HepG2 (cell line): ENCODE measurements around the gene FAM3B. TPM values are rescaled to one million over a fixed set of nuclear protein-coding genes. Genes with fewer than 3 reads are reported as not detected.

Experiments
- AGO1 ChIP-seq: fragments of 200-400 bp; formaldehyde crosslinking; IDR thresholded peaks from 2 replicates; pipeline ENCODE4 v1.6.1; 2017; ENCODE audit warnings: mild to moderate bottlenecking, low read depth, low read length, moderate library complexity; ENCODE audit not compliant: poor library complexity, severe bottlenecking
- BCL6 ChIP-seq: IDR thresholded peaks from 2 replicates; pipeline ENCODE4 v1.6.1; 2016; ENCODE audit warnings: missing genetic modification reagents, missing compliant biosample characterization
- FOXM1 ChIP-seq: sonication (generic); formaldehyde crosslinking; IDR thresholded peaks from 2 replicates; pipeline ENCODE4 v1.5.0; 2020; ENCODE audit warnings: missing genetic modification reagents
- GATAD2A ChIP-seq: IDR thresholded peaks from 2 replicates; pipeline ENCODE4 v1.6.1; 2016
- HNF4G ChIP-seq, 2 experiments: sonication (generic) in 1 of 2; formaldehyde crosslinking in 1 of 2; IDR thresholded peaks; 2 replicates each; pipeline versions ENCODE4 v1.4.0 to v1.6.1; 2011 to 2020; ENCODE audit warnings: borderline replicate concordance in 2 of 2, low read depth in 2 of 2, mild to moderate bottlenecking in 2 of 2, low read length in 1 of 2, missing genetic modification reagents in 1 of 2, moderate library complexity in 1 of 2
- IRX3 ChIP-seq: sonication (generic); formaldehyde crosslinking; IDR thresholded peaks from 2 replicates; pipeline ENCODE4 v1.8.1; 2023; ENCODE audit warnings: mild to moderate bottlenecking, low read depth, missing genetic modification reagents, borderline replicate concordance
- KAT8 ChIP-seq: IDR thresholded peaks from 2 replicates; pipeline ENCODE4 v1.6.1; 2016; ENCODE audit warnings: missing genetic modification reagents, missing compliant biosample characterization
- MEIS2 ChIP-seq: sonication (generic); formaldehyde crosslinking; IDR thresholded peaks from 2 replicates; pipeline ENCODE4 v1.9.0; 2021; ENCODE audit warnings: mild to moderate bottlenecking, missing genetic modification reagents
- NFYC ChIP-seq: IDR thresholded peaks from 2 replicates; pipeline ENCODE4 v1.6.1; 2016; ENCODE audit warnings: missing genetic modification reagents, missing compliant biosample characterization
- SMARCC2 ChIP-seq: fragments of 450-650 bp; IDR thresholded peaks from 2 replicates; pipeline ENCODE4 v1.6.1; 2017; ENCODE audit warnings: antibody characterized with exemption, mild to moderate bottlenecking
- ZFAT ChIP-seq: sonication (generic); formaldehyde crosslinking; conservative IDR thresholded peaks from 2 replicates; pipeline ENCODE4 v1.8.1; 2023; ENCODE audit warnings: missing genetic modification reagents, inconsistent platforms
- ZFX ChIP-seq: sonication (generic); formaldehyde crosslinking; IDR thresholded peaks from 2 replicates; pipeline ENCODE4 v1.4.0; 2020; ENCODE audit warnings: mild to moderate bottlenecking, low read depth, missing genetic modification reagents, moderate library complexity
- ZFYVE20 ChIP-seq: sonication (generic); formaldehyde crosslinking; IDR thresholded peaks from 2 replicates; pipeline ENCODE4 v1.8.0; 2023; ENCODE audit warnings: low read depth, mild to moderate bottlenecking, moderate library complexity, missing genetic modification reagents, borderline replicate concordance
- ZNF264 ChIP-seq: sonication (generic); formaldehyde crosslinking; IDR thresholded peaks from 2 replicates; pipeline ENCODE4 v1.4.0; 2020; ENCODE audit warnings: missing genetic modification reagents
- ZNF282 ChIP-seq: fragments of 450-650 bp; IDR thresholded peaks from 2 replicates; pipeline ENCODE4 v1.6.1; 2018; ENCODE audit not compliant: partially characterized antibody
- ZNF556 ChIP-seq: sonication (generic); formaldehyde crosslinking; IDR thresholded peaks from 2 replicates; pipeline ENCODE4 v1.4.0; 2020; ENCODE audit warnings: mild to moderate bottlenecking, missing genetic modification reagents, borderline replicate concordance
- ZNF577 ChIP-seq: sonication (generic); formaldehyde crosslinking; IDR thresholded peaks from 2 replicates; pipeline ENCODE4 v1.4.0; 2020; ENCODE audit warnings: mild to moderate bottlenecking, low read depth, missing genetic modification reagents, borderline replicate concordance
- ZNF598 ChIP-seq: sonication (generic); formaldehyde crosslinking; IDR thresholded peaks from 2 replicates; pipeline ENCODE4 v1.5.1; 2020; ENCODE audit warnings: mild to moderate bottlenecking, missing genetic modification reagents, borderline replicate concordance
- ZNF713 ChIP-seq: sonication (generic); formaldehyde crosslinking; IDR thresholded peaks from 2 replicates; pipeline ENCODE4 v1.4.0; 2020; ENCODE audit warnings: mild to moderate bottlenecking, missing genetic modification reagents
- ZNF768 ChIP-seq: sonication (generic); formaldehyde crosslinking; IDR thresholded peaks from 2 replicates; pipeline ENCODE4 v1.4.0; 2020; ENCODE audit warnings: missing genetic modification reagents
- polyA plus RNA-seq, 8 experiments: library from polyadenylated mRNA; depleted of rRNA in 3 of 8; stranded (reverse) in 7 of 8; unstranded in 1 of 8; fragments of >200 nt; fragmentation: Illumina TruSeq in 4 of 8; extraction: Trizol in 4 of 8; gene quantifications; 2 replicates each; pipeline versions ENCODE4 v1.2.1 to v1.2.3, GENCODE V29; 2011 to 2016; ENCODE audit warnings: low read depth in 4 of 8, missing spikeins in 1 of 8, mixed read lengths in 1 of 8; ENCODE audit not compliant: insufficient read depth in 1 of 8
- total RNA-seq, 5 experiments: library from RNA; depleted of rRNA; stranded (reverse); fragments of >200 nt; fragmentation: Illumina TruSeq; extraction: Trizol; gene quantifications; 2 replicates each; pipeline ENCODE4 v1.2.3, GENCODE V29; 2016; ENCODE audit warnings: low read depth in 1 of 5
- TF ChIP-seq, protein P1 (sequence below): sonication (generic); formaldehyde crosslinking; IDR thresholded peaks from 2 replicates; pipeline ENCODE4 v1.4.0; 2020; ENCODE audit warnings: mild to moderate bottlenecking, low read depth, missing genetic modification reagents
- TF ChIP-seq, protein P2 (sequence below): sonication (generic); formaldehyde crosslinking; IDR thresholded peaks from 2 replicates; pipeline ENCODE4 v1.4.0; 2020; ENCODE audit warnings: mild to moderate bottlenecking, missing genetic modification reagents
- TF ChIP-seq, protein P3 (sequence below): sonication (generic); formaldehyde crosslinking; IDR thresholded peaks from 2 replicates; pipeline ENCODE4 v1.4.0; 2020; ENCODE audit warnings: missing genetic modification reagents, borderline replicate concordance
- TF ChIP-seq, protein P4 (sequence below): sonication (generic); formaldehyde crosslinking; IDR thresholded peaks from 2 replicates; pipeline ENCODE4 v1.5.0; 2020; ENCODE audit warnings: missing genetic modification reagents
- TF ChIP-seq, protein P5 (sequence below): sonication (generic); formaldehyde crosslinking; conservative IDR thresholded peaks from 2 replicates; pipeline ENCODE4 v1.4.0; 2020; ENCODE audit warnings: missing genetic modification reagents

FAM3B gene
- total and polyA plus RNA-seq, 2 of the 13 experiments (the other 11 are each of a cell fraction or from before 2014, with no cell fraction given) = 46.5 to 62.0 TPM

DNA sequence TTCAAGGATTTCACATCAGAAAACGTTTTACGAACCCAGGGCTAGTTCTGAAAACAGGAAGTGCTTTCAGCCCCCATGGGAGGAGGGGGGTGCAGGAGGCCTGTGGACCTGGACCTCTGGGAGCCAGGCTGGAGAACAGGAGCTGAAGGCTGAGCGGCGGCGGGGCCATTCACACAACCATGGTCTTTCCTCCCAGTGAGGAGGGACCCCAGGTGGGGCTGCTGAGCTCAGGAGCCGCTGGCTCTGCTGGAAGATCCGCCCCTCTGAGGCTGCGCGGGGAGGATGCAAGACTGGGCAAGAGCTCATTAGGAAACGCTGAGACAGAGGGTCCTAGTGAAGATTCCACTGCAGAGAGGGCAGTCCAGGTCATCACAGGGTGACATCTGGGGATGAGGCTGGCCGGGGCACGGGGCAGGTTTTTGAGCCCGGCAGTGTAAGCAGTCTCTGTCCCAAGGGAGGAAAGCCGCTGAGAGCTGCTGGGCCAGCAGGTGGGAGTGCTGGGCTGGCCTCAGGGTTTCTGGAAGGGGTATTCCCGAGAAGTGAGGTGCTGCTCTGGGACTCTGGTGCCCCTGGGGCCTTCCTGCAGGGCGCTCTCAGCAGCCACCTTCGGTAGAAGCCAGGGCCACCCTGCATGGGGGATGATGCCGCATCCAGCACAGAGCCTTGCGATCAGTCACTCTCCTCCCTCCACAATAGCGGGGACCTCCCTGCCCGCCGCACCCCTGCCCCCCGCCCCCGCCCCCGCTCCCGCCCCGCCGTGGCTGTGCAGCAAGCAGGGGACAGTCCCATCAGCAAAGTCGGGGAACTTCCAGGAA, 52.7 kb downstream of the FAM3B start (continued):
- no peak for TF ChIP-seq ZNF598 (CRISPR knock-in tag)
- TF ChIP-seq KAT8 (CRISPR knock-in tag) = peak; percentile 55; the same call in 1 of the 2 replicates
- TF ChIP-seq, protein P1, sequence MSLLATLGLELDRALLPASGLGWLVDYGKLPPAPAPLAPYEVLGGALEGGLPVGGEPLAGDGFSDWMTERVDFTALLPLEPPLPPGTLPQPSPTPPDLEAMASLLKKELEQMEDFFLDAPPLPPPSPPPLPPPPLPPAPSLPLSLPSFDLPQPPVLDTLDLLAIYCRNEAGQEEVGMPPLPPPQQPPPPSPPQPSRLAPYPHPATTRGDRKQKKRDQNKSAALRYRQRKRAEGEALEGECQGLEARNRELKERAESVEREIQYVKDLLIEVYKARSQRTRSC (CRISPR knock-in tag) = no peak
- no peak for TF ChIP-seq BCL6 (CRISPR knock-in tag)
- no peak for TF ChIP-seq ZNF556 (CRISPR knock-in tag)
- peak; percentile 57 for TF ChIP-seq ZFX (CRISPR knock-in tag)
- no peak for TF ChIP-seq ZNF264
- TF ChIP-seq ZFAT (CRISPR knock-in tag) = no peak
- no peak for TF ChIP-seq ZNF577 (CRISPR knock-in tag)
- no peak for TF ChIP-seq MEIS2
- TF ChIP-seq ZFYVE20 (CRISPR knock-in tag) = no peak
- no peak for TF ChIP-seq HNF4G (IDR thresholded peaks at IDR 0.05; ENCODE audit: borderline replicate concordance, low read depth, low read length)
- no peak; the same call in 1 of the 2 replicates for TF ChIP-seq HNF4G (CRISPR knock-in tag; IDR thresholded peaks at IDR 0.05; ENCODE audit: borderline replicate concordance, low read depth)
- TF ChIP-seq AGO1 = no peak
- TF ChIP-seq NFYC (CRISPR knock-in tag) = no peak
- TF ChIP-seq, protein P2, sequence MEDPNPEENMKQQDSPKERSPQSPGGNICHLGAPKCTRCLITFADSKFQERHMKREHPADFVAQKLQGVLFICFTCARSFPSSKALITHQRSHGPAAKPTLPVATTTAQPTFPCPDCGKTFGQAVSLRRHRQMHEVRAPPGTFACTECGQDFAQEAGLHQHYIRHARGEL (CRISPR knock-in tag) = no peak
- no peak for TF ChIP-seq IRX3 (CRISPR knock-in tag)
- TF ChIP-seq, protein P3, sequence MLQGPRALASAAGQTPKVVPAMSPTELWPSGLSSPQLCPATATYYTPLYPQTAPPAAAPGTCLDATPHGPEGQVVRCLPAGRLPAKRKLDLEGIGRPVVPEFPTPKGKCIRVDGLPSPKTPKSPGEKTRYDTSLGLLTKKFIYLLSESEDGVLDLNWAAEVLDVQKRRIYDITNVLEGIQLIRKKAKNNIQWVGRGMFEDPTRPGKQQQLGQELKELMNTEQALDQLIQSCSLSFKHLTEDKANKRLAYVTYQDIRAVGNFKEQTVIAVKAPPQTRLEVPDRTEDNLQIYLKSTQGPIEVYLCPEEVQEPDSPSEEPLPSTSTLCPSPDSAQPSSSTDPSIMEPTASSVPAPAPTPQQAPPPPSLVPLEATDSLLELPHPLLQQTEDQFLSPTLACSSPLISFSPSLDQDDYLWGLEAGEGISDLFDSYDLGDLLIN = no peak
- no peak for TF ChIP-seq ZNF282
- TF ChIP-seq FOXM1 (CRISPR knock-in tag) = no peak
- no peak for TF ChIP-seq SMARCC2
- peak; percentile 11; the same call in 1 of the 2 replicates for TF ChIP-seq ZNF768 (CRISPR knock-in tag)
- TF ChIP-seq ZNF713 = no peak
- TF ChIP-seq GATAD2A (CRISPR knock-in tag) = peak; percentile 56
- TF ChIP-seq, protein P4, sequence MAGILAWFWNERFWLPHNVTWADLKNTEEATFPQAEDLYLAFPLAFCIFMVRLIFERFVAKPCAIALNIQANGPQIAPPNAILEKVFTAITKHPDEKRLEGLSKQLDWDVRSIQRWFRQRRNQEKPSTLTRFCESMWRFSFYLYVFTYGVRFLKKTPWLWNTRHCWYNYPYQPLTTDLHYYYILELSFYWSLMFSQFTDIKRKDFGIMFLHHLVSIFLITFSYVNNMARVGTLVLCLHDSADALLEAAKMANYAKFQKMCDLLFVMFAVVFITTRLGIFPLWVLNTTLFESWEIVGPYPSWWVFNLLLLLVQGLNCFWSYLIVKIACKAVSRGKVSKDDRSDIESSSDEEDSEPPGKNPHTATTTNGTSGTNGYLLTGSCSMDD (CRISPR knock-in tag) = no peak
- TF ChIP-seq, protein P5, sequence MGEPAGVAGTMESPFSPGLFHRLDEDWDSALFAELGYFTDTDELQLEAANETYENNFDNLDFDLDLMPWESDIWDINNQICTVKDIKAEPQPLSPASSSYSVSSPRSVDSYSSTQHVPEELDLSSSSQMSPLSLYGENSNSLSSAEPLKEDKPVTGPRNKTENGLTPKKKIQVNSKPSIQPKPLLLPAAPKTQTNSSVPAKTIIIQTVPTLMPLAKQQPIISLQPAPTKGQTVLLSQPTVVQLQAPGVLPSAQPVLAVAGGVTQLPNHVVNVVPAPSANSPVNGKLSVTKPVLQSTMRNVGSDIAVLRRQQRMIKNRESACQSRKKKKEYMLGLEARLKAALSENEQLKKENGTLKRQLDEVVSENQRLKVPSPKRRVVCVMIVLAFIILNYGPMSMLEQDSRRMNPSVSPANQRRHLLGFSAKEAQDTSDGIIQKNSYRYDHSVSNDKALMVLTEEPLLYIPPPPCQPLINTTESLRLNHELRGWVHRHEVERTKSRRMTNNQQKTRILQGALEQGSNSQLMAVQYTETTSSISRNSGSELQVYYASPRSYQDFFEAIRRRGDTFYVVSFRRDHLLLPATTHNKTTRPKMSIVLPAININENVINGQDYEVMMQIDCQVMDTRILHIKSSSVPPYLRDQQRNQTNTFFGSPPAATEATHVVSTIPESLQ (CRISPR knock-in tag) = no peak
